ENCODE data around the gene SCGB2A2. TPM values are rescaled to one million over a fixed set of nuclear protein-coding genes. Genes with fewer than 3 reads are reported as not detected.

The SCGB2A2 gene
- polyA plus RNA-seq, 1 of the 3 experiments (the other 2 are of a cell fraction), result not detected

- WGBS (ENCODE audit: low lambda C conversion rate), result 0% methylated on average over 3 of the region's 7 CpGs
- TF ChIP-seq, protein P1, sequence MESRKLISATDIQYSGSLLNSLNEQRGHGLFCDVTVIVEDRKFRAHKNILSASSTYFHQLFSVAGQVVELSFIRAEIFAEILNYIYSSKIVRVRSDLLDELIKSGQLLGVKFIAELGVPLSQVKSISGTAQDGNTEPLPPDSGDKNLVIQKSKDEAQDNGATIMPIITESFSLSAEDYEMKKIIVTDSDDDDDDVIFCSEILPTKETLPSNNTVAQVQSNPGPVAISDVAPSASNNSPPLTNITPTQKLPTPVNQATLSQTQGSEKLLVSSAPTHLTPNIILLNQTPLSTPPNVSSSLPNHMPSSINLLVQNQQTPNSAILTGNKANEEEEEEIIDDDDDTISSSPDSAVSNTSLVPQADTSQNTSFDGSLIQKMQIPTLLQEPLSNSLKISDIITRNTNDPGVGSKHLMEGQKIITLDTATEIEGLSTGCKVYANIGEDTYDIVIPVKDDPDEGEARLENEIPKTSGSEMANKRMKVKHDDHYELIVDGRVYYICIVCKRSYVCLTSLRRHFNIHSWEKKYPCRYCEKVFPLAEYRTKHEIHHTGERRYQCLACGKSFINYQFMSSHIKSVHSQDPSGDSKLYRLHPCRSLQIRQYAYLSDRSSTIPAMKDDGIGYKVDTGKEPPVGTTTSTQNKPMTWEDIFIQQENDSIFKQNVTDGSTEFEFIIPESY (IDR thresholded peaks at IDR 0.05; ENCODE audit: borderline replicate concordance, low read depth), result no peak
- TF ChIP-seq, protein P2, sequence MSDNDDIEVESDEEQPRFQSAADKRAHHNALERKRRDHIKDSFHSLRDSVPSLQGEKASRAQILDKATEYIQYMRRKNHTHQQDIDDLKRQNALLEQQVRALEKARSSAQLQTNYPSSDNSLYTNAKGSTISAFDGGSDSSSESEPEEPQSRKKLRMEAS (IDR thresholded peaks at IDR 0.05; ENCODE audit: low read depth), result no peak
- no peak for TF ChIP-seq GATA2 (CRISPR knock-in tag; IDR thresholded peaks at IDR 0.05)
- TF ChIP-seq MXI1 (IDR thresholded peaks at IDR 0.05; ENCODE audit: low read depth, low read length), result no peak
- no peak for TF ChIP-seq FOSL2 (IDR thresholded peaks at IDR 0.05; ENCODE audit: borderline replicate concordance, low read depth)
- no peak for TF ChIP-seq RAD21 (IDR thresholded peaks at IDR 0.05; ENCODE audit: low read length)
- TF ChIP-seq REST (IDR thresholded peaks at IDR 0.05; ENCODE audit: low read depth, low read length), result no peak
- TF ChIP-seq SMC3 (IDR thresholded peaks at IDR 0.05; ENCODE audit: low read depth, low read length), result no peak
- TF ChIP-seq ELF1 (IDR thresholded peaks at IDR 0.05), result no peak
- no peak for TF ChIP-seq RFX5 (IDR thresholded peaks at IDR 0.05; ENCODE audit: low read length)
- TF ChIP-seq FOXJ3 (CRISPR knock-in tag; IDR thresholded peaks at IDR 0.05), result no peak
- TF ChIP-seq RXRA (IDR thresholded peaks at IDR 0.05; ENCODE audit: borderline replicate concordance, low read depth), result no peak
- no peak for TF ChIP-seq TAF1 (IDR thresholded peaks at IDR 0.05; ENCODE audit: borderline replicate concordance, low read depth, low read length)
- no peak for TF ChIP-seq SIN3A (IDR thresholded peaks at IDR 0.05; ENCODE audit: borderline replicate concordance, low read depth, low read length)
- no peak for TF ChIP-seq MEF2A (IDR thresholded peaks at IDR 0.05; ENCODE audit: borderline replicate concordance, low read depth)
- TF ChIP-seq CHD2 (IDR thresholded peaks at IDR 0.05; ENCODE audit: low read length, partially characterized antibody), result no peak
- TF ChIP-seq JUND (IDR thresholded peaks at IDR 0.05), result no peak
Observed at GRCh38 chr11:62298975-62299374, 29.0 kb downstream of the SCGB2A2 start, which contains the start of gene SCGB1D4. Gene SCGB1D4 (minus strand): TSS chr11:62299075. CDS start chr11:62299010, 65 bp downstream.

More at GRCh38 chr11:62298975-62299374, 29.0 kb downstream of the SCGB2A2 start, which contains the start of gene SCGB1D4:
- CTCF ChIA-PET, result interaction anchor here (4.7 kb wide), 1 partner anchor 11 kb away, joined by 38 read pairs; no protein-coding TSS in a partner anchor
- Histone ChIP-seq H3K9ac (no peak within 1 kb of the TSS), H3K4me3 (ENCODE audit: low read depth in 2 of 2, low read length in 1 of 2) (no peak within 1 kb of the TSS), H2AFZ (ENCODE audit: low read depth) (no peak within 1 kb of the TSS), H3K36me3 (replicated peaks in 1 of 2; ENCODE audit: control insufficient read depth in 1 of 2, insufficient read depth in 2 of 2, low read length in 1 of 2) (no peaks in the 10 kb centered on the region), H3K9me3 (no peaks in the 10 kb centered on the region), H3K79me2 (ENCODE audit: insufficient read depth) (no peaks in the 10 kb centered on the region), H3K4me1 (ENCODE audit: control insufficient read depth in 1 of 2, insufficient read depth in 2 of 2, low read depth in 1 of 2, low read length in 1 of 2) (no peaks in the 10 kb centered on the region), H3K27ac (ENCODE audit: low read depth in 2 of 2, low read length in 1 of 2) (no peak within 1 kb of the TSS), H3K27me3 (ENCODE audit: insufficient read depth) (no peaks in the 10 kb centered on the region; the same call in 1 of the 2 replicates), H3K9me2 (no peaks in the 10 kb centered on the region), H3F3A (replicated peaks; ENCODE audit: insufficient read depth) (no peaks in the 10 kb centered on the region), H4K20me1 (ENCODE audit: insufficient read depth) (no peaks in the 10 kb centered on the region), H3K4me2 (no peak within 1 kb of the TSS)
- POLR2A ChIA-PET, result no interaction called here
- DNase-seq, result no peak
